Muscle layer of colon (tissue), 2 donors: Measurements from ENCODE around the gene ERI2.

ENCODE experiments used
- H3K27ac ChIP-seq: one replicate; pipeline ENCODE4 v1.7.0; 2013; ENCODE audit warnings: low read depth, mild to moderate bottlenecking, low read length, moderate library complexity
- H3K27me3 ChIP-seq, 2 donors: one replicate each; pipeline ENCODE4 v1.7.0; 2013; ENCODE audit warnings: low read length in 2 of 2, mild to moderate bottlenecking in 2 of 2; ENCODE audit not compliant: insufficient read depth in 2 of 2, control insufficient read depth in 1 of 2
- H3K36me3 ChIP-seq: one replicate; pipeline ENCODE4 v1.7.0; 2013; ENCODE audit warnings: mild to moderate bottlenecking, low read length; ENCODE audit not compliant: insufficient read depth
- H3K4me1 ChIP-seq: one replicate; pipeline ENCODE4 v1.7.0; 2013; ENCODE audit warnings: mild to moderate bottlenecking, low read length; ENCODE audit not compliant: insufficient read depth
- H3K4me3 ChIP-seq, 2 donors: one replicate each; pipeline ENCODE4 v1.7.0; 2013; ENCODE audit warnings: low read length in 2 of 2, low read depth in 1 of 2, mild to moderate bottlenecking in 1 of 2, moderate library complexity in 1 of 2
- H3K9ac ChIP-seq: one replicate; pipeline ENCODE4 v1.7.0; 2013; ENCODE audit warnings: low read length
- H3K9me3 ChIP-seq: one replicate; pipeline ENCODE4 v1.7.0; 2013; ENCODE audit warnings: mild to moderate bottlenecking, low read length
- donor health status: abdominal sarcoma.
- donor health status: Adenocarcinoma of cecum.

Gene ERI2, protein sequence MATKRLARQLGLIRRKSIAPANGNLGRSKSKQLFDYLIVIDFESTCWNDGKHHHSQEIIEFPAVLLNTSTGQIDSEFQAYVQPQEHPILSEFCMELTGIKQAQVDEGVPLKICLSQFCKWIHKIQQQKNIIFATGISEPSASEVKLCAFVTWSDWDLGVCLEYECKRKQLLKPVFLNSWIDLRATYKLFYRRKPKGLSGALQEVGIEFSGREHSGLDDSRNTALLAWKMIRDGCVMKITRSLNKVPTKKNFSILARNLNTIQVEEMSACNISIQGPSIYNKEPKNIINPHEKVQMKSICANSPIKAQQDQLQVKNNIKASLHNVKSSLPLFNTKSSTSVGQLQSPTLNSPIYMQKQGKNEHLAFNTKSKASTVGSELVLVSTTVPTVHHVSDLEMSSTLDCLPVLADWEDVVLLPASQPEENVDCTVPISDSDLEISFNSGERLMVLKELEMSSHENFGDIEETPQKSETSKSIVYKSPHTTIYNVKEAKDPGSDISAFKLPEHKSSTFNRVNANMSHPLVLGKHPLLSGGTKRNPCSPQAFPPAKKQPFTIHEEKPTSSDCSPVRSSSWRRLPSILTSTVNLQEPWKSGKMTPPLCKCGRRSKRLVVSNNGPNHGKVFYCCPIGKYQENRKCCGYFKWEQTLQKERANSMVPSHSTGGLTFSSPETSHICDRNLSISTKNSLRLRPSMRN

DNA sequence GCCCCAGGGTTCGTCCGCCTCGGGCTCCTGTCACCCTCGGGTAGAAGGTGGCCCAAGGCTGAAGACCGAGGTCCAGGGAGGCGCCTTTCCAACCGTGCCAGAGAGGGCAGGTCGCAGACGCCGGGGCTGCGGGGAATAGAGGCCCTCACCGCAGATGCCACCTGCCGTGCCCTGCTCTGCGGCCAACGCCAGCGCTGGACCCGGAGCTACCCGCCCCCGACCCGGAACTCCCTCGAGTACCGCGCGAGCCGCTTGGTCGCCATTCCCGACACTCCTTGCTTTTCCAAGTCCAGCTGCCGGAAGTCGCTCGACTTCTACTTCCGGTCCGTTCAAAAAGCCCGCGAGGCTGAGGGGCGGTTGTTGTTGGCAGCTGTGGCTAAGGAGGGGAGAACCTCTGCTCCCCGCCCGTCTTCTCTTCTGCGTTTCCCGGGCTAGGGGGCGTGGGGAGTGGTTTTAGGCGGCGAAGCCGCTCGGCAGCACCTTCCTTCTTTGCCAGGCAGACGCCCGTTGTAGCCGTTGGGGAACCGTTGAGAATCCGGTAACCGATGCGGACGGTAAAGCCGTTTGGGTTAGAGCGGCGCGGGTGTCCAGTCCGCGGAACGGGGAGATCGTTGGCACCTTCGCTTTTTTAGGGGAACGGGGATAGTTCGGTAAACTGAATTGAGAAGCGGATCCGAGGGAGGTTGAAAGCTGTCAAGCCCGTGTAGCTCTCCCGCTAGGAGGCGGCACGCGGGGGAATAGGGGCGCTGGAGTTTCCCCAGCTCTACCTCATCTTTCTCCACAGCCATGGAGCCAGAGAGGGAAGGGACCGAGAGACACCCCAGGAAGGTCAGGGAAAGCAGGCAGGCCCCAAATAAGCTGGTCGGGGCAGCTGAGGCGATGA lies at the start of gene ERI2, which contains the start of gene REXO5:
TSS of gene ERI2 (minus strand) at position 305 of the 883 bp plus-strand sequence. CDS start at position 263, 42 bp downstream.
TSS of gene REXO5 (plus strand) at position 360 of the 883 bp plus-strand sequence. CDS start at position 787, 427 bp downstream.
- Histone ChIP-seq H3K4me1 (peaks cover 5% of the 10 kb centered on the region), H3K36me3 (no peaks in the 10 kb centered on the region), H3K9ac (peak within 1 kb of the TSS; percentile 74), H3K27me3 (no peaks in the 10 kb centered on the region), H3K9me3 (no peaks in the 10 kb centered on the region), H3K4me3 (peak within 1 kb of the TSS; percentile 93 to 95), H3K27ac (peak within 1 kb of the TSS; percentile 83)

GRCh38 chr16:20854963-20855362 lies 48.7 kb upstream of the ERI2 start:
- no peaks in the 10 kb centered on the region for H3K27me3 ChIP-seq
- no peak overlapping the region for H3K27ac ChIP-seq
- H3K4me1 ChIP-seq: peaks cover 34% of the 10 kb centered on the region
- H3K9me3 ChIP-seq: no peaks in the 10 kb centered on the region
- no peak overlapping the region for H3K9ac ChIP-seq
- H3K4me3 ChIP-seq: no peak overlapping the region
- H3K36me3 ChIP-seq: peaks cover 23% of the 10 kb centered on the region

DNA sequence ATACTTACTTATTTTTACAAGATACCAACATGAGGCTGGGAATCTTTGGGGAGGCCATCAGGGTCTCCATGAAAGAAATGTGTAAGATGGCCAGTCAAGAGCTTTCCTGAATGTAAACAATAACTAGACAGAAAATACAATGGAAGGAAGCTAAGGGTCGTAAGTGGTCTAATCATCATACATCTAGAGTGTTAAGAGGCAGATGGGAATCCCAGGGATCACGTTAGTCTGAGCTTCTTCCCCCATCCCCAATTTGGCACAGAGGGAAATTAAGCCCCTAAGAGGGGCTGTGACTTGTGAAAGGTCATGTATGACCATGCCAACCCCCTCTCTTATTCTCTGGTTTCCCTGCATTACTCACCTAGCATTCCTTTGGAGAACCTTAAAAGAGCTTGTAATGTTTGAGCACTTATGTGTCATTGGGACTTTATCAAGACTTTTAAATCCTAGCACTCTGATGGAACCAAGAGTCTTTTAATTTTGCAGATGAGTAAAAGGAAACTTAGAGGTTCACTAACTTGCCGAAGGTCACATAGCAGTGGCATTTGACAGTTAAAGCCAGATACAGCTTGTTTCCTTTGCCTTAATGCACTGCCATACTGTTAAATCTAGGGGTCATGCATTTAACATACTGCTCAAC lies 47.8 kb upstream of the ERI2 start:
- no peak overlapping the region for H3K4me3 ChIP-seq
- H3K27me3 ChIP-seq: no peaks in the 10 kb centered on the region
- no peak overlapping the region for H3K9ac ChIP-seq
- no peaks in the 10 kb centered on the region for H3K9me3 ChIP-seq
- peaks cover 16% of the 10 kb centered on the region for H3K36me3 ChIP-seq
- peaks cover 37% of the 10 kb centered on the region for H3K4me1 ChIP-seq
- H3K27ac ChIP-seq: no peak overlapping the region

- H3K9me3 ChIP-seq: no peaks in the 10 kb centered on the region
- no peak overlapping the region for H3K4me3 ChIP-seq
- no peaks in the 10 kb centered on the region for H3K27me3 ChIP-seq
- H3K27ac ChIP-seq: no peak overlapping the region
- peaks cover 14% of the 10 kb centered on the region for H3K36me3 ChIP-seq
- no peak overlapping the region for H3K9ac ChIP-seq
- H3K4me1 ChIP-seq: peaks cover 37% of the 10 kb centered on the region
Measured at GRCh38 chr16:20853143-20853542, 46.9 kb upstream of the ERI2 start.

- Histone ChIP-seq H3K36me3 (peaks cover 14% of the 10 kb centered on the region), H3K4me1 (peaks cover 37% of the 10 kb centered on the region), H3K27ac (peak overlapping the region; percentile 53), H3K4me3 (no peak overlapping the region), H3K9ac (no peak overlapping the region), H3K27me3 (no peaks in the 10 kb centered on the region), H3K9me3 (no peaks in the 10 kb centered on the region)
Measured at GRCh38 chr16:20851601-20852000, 45.3 kb upstream of the ERI2 start.

GRCh38 chr16:20850981-20851380 lies 44.7 kb upstream of the ERI2 start:
- peak overlapping the region; percentile 53 for H3K27ac ChIP-seq

GRCh38 chr16:20849589-20850390 lies 43.5 kb upstream of the ERI2 start:
- peaks cover 37% of the 10 kb centered on the region for H3K4me1 ChIP-seq
- H3K9ac ChIP-seq: no peak overlapping the region
- no peaks in the 10 kb centered on the region for H3K36me3 ChIP-seq
- no peaks in the 10 kb centered on the region for H3K27me3 ChIP-seq
- no peak overlapping the region for H3K27ac ChIP-seq
- H3K9me3 ChIP-seq: no peaks in the 10 kb centered on the region
- no peak overlapping the region for H3K4me3 ChIP-seq

More at GRCh38 chr16:20850981-20851380, 44.7 kb upstream of the ERI2 start:
- Histone ChIP-seq H3K4me3 (no peak overlapping the region), H3K27me3 (no peaks in the 10 kb centered on the region), H3K9ac (no peak overlapping the region), H3K36me3 (peaks cover 10% of the 10 kb centered on the region), H3K9me3 (no peaks in the 10 kb centered on the region), H3K4me1 (peaks cover 37% of the 10 kb centered on the region)

- Histone ChIP-seq H3K27ac (no peak overlapping the region), H3K4me1 (peaks cover 28% of the 10 kb centered on the region), H3K4me3 (no peak overlapping the region), H3K27me3 (no peaks in the 10 kb centered on the region), H3K9me3 (no peaks in the 10 kb centered on the region), H3K9ac (no peak overlapping the region), H3K36me3 (no peaks in the 10 kb centered on the region)
Measured at GRCh38 chr16:20847550-20847949, 41.3 kb upstream of the ERI2 start.

GRCh38 chr16:20846551-20846950 lies 40.3 kb upstream of the ERI2 start:
- Histone ChIP-seq H3K9me3 (no peaks in the 10 kb centered on the region), H3K9ac (no peak overlapping the region), H3K27ac (no peak overlapping the region), H3K27me3 (no peaks in the 10 kb centered on the region), H3K4me3 (no peak overlapping the region), H3K36me3 (no peaks in the 10 kb centered on the region), H3K4me1 (peaks cover 21% of the 10 kb centered on the region)

GRCh38 chr16:20846030-20846429 lies 39.8 kb upstream of the ERI2 start:
- Histone ChIP-seq H3K27ac (no peak overlapping the region), H3K4me1 (peaks cover 16% of the 10 kb centered on the region), H3K36me3 (no peaks in the 10 kb centered on the region)

More at GRCh38 chr16:20846030-20846429, 39.8 kb upstream of the ERI2 start:
- Histone ChIP-seq H3K27me3 (no peaks in the 10 kb centered on the region), H3K9ac (no peak overlapping the region), H3K9me3 (no peaks in the 10 kb centered on the region), H3K4me3 (no peak overlapping the region)
